OCI-M2 (cell line): ENCODE measurements around the gene ASCC3.

ENCODE experiments used
- DNase-seq: peaks from one replicate; lab custom pipeline; 2025; ENCODE audit not compliant: unreplicated experiment; lab: John Stamatoyannopoulos, UW

The ASCC3 gene

DNA sequence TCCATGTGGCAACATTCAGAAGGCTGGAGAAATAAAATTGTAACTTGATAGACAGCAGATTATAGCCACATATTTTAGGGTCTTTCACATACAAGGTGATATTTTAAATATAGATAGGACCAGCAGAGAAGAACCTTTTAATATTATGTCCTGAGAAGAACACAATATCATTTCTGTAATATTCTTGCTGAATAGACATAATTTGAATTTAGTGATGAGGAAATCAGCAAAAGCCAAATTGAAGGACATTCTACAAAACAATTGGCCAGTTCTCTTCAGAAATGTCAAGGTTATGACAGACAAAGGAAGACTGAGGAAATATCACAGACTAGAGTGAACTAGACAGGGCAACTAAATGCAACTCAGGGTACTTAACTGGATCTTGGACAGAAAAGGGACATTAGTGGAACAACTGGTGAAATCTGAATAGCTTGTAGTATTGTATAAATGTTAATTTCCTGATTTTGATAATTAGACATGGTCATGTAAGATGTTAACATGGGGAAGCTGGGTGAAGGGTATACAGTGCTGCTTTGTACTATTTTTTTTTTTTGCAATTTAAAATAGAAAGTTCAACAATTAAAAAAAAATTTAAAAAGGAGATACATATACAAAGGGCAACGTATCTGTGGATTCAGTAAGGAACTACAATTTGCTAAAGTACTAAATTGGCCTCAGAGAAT is 281.9 kb downstream of the ASCC3 start:
- no peak for DNase-seq

DNA sequence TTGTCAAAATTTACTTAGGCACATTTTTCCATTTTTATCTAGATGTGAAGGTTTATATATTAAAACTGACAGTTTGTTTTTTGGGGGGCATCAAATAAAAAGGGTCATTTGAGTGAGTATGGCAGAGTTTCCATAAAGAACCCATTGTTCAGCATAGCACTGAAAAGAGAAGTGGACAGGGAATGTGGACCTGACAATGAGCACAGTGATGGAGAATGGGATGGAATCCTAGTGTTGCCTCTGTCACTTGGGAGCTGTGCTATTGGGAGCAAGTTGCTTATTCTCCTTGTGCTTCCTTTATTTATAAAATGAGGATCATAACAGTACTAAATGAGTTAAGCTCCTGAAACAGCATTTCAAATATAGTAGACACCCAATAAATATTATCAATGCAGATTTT is 285.7 kb downstream of the ASCC3 start:
- no peak for DNase-seq

DNA sequence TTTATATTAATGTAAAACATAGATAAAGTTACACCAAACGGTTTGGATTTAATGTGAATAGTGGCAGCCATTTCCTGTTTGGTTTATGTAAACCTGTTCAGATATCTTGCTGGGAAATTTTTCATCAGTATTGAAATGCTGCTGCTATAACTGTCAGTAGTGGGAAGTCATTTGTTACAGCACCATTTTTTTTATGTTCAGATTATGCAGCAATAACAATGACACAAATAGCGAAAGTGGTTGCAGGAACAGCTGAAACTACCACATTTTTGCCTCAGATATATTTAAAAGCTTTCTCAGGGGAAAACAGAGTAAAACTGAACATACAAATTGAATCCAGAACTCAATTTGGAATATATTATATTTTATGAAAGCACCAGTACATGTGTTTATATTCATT is 287.6 kb downstream of the ASCC3 start:
- no peak for DNase-seq

DNA sequence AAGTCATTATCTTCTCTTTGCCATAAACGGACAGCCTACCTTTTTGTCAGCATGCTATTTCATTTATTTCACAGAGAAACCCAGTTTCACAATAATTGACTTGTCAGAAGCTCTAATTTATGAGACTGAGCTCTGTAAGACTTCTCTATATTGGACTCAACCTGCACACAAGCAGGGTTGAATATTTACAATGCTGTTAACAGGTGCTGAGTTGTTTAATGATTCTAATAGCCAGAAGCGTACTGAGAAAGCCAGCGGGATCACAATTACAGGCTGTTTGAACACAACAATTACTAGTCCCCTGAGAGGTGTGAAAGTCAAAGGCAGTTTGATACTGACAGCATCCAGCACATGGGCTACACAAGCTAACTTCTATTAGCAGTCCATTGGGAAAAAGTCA is 288.2 kb downstream of the ASCC3 start:
- DNase-seq: no peak

DNA sequence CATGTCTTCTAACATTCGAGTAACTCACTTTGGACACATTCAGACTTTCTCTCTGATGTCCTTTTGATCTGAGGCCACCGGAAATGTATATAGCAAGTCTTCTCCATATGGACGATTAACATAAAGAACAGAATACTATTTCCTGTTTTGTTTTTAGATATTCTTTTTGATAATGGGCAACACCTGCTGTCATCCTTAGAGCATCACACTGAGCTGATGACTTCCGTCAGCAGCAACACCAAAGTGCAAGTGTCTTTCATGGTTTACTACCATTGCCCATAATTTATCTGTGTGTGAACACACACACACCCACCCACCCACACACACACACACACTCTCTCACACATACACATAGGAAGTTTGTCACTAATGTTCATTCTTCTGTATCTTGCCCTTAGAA is 303.7 kb downstream of the ASCC3 start:
- DNase-seq: no peak

DNA sequence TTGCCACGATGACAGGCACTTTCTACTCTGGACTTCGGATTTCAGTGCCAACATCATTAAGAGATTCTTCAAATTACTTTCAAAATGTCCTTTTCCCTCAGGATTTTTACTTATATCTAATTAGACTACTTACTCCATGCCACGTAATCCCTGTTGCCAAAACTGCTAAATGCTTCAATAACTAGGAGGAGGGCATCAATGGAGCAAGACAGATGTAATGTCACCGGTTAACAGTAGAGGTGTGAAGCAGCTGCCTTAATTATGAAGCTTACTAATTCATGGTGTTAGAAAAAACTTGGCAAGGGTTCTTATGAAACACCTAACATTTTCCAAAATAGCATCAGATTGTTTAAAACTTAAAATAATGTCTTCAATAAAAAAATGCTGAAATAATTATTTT is 305.2 kb downstream of the ASCC3 start:
- no peak for DNase-seq

DNA sequence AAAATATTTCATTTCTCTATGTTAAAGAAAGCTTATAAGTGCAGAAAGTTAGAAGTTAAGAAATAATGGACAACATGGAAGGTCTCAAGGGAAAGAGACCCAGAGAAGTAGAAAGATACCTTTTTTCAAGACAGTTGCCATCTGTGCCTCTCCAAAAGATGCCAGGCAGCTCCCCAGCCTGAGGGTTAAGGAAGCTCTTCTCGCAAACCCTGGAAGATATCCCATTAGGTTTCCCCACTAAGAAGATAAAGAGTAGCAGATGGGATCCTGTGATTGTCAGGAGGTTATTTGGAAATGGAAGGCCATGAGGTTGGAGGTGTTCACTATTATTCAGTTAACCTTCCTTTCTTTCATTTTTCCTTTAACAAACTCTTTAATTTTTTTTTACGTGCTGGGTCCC is 306.3 kb downstream of the ASCC3 start:
- no peak for DNase-seq

DNA sequence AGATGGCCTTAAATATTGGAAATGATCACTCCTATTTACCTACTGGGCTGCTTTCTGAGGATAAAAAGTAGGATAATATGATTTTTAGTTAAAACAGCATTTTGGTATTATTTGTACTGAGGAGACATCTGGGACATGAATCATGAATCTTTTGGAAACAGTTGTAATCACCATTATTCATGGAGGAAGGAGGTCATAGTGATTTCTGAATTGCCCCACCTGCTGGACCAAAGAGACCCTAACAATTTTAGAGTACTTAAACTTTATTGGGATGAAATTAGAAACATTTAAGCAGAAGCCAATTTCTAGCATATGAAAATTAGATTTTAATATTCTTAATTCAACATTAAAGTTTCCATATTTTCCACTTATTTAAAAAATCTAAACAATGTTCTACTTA is 308.0 kb downstream of the ASCC3 start:
- DNase-seq: no peak

DNA sequence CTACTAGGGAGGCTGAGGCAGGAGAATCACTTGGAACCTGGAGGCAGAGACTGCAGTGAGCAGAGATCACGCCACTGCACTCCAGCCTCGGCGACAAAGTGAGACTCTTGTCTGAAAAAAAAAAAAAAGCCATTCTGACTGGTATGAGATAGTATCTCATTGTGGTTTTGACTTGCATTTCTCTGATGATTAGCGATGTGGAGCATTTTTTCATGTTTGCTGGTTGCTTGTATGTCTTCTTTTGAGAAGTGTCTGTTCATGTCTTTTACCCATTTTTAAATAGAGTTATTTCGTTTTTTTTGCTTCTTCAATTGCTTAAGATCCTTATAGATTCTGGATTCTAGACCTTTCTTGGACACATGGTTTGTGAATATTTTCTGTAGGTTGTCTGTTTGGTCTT is 312.9 kb downstream of the ASCC3 start:
- DNase-seq: no peak

DNA sequence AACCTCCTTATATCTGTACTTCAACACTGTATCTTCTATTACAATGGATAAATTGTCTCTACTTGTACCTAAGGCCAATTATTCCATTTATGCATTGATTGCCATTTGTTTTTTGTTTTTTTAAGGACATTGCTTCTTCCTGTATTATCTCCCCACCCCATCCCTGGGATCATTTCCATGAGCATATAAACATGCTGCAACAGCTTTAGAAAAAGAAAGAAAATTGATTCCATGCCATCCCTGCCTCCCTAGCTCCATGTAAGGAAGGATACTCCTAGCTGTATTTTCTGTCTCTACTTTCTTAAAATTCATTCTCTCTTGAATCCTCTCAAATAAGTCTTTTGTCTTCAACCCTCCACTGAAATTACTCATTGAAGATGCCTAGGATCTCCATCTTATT is 314.6 kb downstream of the ASCC3 start:
- DNase-seq: no peak

DNA sequence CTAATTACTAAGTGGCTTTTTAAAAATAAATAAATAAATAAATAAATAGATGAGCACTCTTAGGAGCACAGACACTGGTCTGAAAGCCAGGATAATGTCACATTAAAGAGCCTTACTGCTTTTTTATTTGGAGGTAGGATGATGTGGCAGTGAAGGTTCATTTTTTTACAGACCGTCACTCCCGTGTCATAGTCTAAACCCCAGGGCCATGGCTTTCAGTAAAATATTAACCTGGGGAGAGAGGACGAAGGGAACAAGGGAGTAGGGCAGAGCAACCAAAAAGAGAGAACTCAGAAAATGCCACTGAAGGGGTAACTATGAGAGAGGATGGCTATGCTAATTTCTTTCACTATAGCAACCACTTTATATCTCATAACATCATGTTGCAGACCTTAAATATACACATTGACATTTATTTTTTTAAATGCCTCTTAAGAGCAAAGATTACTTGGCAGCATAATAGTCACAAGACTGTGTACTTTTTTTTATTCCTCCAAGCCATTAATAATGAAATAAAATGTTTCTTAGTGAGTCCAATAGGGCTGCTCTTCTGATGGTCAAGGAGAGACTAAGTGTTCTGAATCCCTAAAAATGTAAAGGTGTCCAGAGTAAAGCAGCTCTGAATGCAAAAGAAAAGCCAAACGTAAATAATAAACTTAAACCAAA is 315.6 kb downstream of the ASCC3 start:
- no peak for DNase-seq

DNA sequence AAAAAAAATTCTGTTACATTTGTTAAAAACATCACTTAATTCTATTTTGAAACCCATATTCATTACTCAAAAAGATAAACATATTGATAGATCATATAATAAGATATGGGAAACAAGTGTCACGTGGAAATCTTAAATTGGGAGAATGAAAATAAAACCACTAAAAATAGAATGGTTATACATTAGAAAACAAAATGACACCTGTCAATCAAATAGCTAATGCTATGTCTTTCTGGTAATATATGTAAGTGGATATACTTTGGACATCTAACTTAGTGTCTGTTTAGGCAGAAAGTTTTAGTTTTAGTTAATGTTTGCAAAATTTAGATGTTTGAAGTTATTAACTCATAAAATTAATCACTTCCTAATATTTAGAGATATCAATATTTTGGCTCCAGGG is 321.3 kb downstream of the ASCC3 start:
- no peak for DNase-seq

DNA sequence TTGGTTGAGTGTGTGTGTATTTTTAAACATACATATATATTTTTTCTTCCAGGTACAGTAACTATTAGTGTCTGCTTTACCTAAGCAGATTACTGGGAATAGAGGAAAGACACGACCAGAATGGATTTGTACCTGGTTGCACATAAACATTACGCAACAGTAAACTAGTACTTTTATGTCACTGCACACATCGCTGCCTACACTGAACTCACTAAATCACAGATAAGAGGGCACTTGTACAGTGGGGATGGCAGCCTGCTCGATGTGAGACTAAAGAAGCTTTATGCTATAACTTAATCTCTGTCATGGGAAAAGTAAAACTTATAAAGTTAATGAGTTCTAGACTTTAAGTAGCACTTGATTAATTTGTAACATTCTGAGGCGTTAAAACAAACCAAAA is 326.9 kb downstream of the ASCC3 start:
- no peak for DNase-seq

DNA sequence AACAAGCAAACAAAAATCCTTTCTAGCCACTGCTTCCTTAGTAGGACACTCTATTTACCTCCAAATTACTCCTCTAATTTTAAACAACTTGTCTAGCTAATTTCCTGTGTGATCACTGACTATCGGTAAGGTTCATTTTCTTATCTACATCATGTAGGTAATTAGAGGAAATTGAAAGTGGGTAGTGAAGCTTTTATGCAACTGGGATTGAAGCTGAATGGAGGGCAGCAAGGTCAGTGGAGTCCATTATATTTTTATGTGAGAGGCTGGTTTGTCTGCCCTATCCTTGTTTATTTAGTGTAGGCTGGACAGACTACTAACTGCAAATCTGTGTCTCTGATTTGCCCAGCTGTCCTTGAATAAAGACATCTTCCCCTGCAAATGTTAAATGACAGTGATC is 327.9 kb downstream of the ASCC3 start:
- DNase-seq: no peak

DNA sequence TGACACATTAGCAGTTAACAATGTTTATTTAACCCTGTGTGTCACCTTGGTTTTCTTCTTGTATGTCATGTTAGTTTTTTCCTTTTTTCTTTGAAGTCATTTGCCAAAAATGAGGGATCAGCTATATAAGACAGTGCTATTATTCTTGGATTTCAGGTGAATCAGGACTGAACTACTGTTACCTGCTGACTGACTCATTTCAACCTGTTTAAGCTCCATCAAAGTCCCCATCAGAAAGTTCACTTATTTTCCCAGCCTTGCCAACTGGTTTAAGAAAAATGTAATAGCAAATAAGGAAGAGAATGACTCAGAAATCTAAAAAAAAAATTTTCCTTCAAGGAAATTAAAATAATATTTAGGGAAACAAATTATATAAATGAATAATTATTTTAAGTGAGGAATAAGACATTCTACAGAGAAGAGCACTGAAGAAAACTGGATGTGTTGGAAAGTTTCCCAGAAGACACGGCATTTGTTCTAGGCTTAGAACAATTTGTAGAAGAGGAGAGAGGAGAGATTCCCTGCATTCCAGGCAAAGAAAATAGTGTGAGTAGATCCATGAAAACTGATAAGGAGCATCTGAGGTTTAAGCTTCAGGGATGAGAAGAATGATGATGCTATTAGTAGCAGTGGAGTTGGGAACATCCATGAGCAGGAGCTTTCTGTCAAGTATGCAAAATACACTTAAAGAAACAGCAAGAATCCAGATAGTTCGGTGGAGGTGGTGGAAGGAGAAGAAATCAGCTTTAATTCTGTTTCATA is 331.5 kb downstream of the ASCC3 start:
- DNase-seq: no peak

DNA sequence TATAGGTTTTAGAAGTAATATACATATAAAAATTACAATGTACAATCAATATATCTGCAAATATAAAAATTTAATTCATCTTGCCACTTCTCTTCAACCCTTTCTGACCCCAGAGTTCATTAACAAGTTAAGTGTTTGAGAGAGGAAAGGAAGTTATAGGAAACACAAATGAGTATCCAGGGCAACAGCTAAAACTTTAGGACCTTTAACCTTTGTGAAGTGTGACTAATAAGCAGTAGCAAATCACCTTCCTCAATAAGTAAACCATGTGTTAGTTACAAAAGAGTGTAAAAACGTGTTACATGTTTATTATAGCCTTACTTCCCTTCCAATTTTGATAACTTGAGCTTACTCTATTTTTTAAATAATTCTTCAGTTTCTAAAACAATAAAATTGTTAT is 343.0 kb downstream of the ASCC3 start:
- no peak for DNase-seq

DNA sequence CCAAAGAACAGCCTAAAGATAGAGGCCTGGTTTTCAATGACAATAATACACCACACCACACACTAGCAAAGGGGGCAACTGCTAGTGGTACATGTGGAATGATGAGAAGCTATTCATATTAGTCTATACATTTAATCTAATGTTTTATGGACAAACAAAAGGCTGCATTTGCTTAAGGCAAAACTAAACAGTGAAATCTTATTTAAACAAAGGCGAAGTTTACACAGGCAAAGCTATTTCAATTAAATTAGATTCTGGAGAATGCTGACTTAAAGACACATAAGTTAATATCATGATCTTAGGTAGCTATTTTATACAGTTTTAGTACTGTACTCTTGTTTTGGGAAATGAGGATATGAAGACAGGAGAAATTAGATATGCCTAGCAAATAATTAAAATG is 362.5 kb downstream of the ASCC3 start:
- no peak for DNase-seq

DNA sequence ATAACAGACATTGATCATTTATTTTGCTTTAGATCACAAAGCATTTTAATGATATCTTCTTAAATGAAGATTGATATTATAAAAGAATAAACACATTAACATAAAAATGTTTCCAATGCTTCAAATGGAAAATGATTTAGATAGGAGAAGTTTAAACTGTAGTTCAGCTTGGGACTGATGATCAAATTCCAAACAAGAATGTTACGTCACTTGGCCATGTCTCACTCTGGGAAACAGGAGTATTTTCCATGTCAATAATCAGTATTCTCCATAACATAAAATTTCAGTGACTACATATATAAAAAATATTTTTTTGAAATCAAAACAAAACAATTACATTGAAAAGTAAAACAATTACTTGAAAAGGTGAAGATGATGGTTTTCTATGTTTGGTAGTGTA is 363.5 kb downstream of the ASCC3 start:
- DNase-seq: no peak

DNA sequence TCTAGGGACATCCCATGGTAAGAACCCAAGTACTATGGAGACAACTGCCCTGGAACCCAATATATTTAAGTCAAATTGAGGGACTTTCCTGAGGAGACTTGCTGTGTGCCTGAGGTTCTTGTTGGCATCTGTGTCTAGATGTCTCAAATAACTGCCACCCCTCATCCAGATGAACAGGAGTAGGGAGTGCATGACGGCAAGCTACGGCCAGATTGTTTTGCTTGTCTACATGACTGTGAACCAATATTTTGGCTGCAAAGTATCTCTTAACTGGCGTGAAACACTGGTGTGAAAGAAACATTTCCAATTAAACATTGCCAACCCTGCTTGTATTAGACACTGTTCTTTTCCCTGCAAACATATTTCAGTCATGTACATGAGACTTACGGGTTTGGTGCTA is 364.0 kb downstream of the ASCC3 start:
- DNase-seq: no peak

DNA sequence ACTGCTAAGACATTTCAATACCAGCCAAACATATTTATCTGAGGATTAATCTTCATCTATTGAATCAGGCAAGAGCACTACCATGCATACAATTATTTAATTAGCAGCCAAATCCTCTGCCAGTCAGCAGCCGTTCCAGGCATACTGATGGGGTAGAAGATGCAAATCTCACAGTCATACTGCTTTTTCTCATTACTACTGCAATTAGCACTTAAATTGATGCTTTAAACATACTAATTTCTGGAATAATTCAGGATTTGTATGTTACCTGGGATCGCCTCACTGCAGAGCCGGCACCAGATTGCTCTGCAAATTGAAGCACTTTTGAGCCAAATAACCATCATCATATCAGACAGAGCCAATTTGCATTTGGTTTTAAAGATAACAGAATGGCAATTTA is 366.5 kb downstream of the ASCC3 start:
- no peak for DNase-seq

DNA sequence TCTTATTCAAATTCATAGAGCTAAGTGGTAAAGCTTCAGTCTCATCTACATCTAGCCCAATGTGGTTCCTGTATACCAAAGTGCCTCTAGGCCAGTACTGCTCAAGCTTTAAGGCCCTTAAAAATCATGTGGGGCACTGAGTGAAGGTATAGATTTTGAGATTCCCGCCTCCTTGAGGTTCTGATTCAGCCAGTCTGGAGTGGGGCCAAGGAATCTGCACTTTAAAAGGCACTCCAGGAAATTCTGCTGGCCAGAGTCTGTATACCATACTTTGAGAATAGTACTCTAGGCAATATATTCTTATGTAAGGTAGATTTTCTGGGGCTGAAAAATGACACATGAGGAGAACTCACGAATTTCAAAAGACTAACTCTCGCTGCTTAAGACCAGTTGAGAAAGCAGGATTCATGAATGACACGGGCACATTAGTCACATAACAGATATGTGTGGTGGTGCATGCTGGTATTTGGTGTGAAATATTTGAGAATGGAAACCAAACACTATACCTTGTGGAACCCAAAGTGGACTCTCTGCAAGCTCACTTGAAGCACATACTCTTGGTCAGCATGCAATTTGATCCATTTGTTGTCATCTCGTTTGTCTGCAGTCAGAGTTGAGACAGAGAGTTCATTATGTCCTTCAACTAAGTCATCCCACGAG is 368.8 kb downstream of the ASCC3 start:
- DNase-seq: no peak

DNA sequence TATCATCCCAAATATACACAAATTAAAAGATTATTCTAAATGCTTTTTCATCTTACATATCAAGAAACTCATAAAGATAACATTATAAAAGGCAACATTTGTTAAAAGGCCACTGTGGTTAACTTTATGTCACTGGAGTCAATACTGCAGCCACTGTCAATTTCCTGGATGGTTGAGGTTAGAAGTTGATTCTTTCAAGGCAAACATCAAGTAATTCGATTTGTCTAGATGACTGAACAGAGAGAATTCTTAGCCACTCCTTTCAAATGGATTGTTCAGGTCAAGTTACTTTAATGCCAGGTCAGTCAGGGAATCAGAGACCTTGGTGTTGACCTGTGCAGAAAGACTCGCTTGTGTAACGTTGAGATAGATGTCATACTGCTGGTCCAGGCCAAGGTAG is 372.0 kb downstream of the ASCC3 start:
- DNase-seq: no peak
